ENCODE data around the gene ZNF783.

Gene ZNF783

DNA sequence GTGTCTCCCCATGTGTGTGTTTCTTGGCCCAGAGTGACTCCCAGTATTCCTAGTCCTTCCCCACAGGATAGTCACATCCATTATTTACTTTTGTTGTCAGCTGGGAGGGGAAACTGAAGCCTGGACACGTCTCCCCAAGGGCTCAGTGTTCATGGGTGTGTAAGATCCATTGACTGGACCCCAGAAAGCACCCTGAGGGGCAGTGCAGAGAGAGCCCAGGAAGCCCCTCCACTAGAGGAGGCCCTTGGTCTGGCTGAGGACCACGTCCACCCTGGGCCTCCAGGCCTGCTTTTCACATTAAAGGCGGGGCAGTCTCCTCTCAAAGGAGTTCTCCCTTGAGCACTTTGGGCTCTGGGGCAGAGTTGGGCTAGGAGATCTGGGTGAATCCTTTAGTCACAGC is 21.3 kb downstream of the ZNF783 start:
- no peak for DNase-seq

DNA sequence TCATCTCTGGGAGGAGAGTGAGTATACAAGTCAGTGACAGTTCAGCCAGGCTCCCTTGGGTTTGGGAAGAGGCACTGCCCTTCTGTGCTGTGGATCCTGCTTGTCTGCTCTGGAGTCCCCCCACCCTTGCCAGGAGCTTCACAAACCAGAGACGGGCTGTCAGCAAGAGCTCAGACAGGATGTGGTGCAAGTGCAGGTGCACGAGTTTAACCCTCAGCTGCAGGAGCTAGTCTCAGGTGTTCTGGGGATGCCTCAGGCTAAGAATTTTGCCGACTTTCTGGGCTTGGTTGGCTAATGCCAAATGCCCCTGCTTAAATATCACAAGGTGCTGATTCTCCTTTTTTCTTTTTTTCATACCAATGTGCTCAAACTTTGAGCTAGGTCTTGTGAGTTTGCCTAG is 22.3 kb downstream of the ZNF783 start:
- DNase-seq, result peak in 3 of 4 experiments; percentile 10 to 43 (median 32)

DNA sequence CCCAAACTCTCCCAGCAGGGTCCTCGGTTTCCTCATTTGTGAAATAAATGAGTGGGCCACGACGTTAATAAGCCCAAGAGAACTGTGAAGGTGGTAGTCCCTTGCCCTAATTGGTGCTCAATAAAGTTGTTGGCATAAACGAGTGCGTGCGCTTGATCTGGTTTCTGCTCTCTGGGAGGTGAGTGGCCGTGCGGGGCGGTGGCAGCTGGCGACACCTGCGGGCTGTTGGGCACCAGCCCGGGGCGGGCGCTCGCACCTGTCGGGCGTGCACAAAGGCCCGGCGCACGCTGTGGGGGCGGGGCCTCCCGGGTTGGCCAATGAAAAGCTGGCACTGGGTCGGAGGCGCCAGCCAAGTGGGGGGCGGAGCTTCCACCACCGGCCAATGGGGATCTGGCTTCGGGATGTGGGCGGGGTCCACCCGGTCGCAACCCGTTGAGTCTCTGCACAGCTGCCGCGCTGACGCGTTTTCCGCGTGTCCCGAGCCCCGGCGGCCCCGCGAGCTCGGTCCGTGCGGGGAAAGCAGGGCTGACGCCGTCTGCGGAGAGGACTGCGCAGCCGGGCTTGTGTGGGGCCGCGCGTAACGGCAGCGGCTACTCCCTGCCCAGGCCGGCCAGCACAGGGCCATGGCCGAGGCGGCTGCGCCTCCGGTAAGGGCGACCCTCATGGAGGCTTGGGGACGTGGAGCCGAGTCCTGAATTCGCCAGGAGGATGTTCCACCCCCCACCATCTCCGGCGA is 23.0 kb downstream of the ZNF783 start:
- DNase-seq, result peak; percentile 93 to 98 (median 97)

DNA sequence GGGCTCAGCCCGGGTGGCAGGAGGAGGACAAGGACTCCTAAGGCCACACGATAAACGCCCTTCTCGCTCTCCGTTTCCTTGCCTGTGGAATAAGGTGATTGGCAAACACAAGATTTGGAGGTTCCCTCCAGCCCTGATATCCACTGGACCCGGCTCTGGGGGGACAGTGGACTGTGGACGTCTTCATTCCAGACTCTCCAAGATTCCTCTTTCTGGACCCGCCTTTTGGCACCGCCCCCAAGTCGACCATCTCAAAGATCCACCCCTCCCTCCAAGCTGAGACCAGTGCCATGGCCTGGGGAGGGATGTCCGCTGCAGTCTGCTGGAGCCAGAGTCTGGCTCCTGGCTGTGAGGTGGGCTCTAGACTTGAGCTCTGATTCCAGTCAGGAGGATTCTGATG is 23.6 kb downstream of the ZNF783 start:
- no peak for DNase-seq

DNA sequence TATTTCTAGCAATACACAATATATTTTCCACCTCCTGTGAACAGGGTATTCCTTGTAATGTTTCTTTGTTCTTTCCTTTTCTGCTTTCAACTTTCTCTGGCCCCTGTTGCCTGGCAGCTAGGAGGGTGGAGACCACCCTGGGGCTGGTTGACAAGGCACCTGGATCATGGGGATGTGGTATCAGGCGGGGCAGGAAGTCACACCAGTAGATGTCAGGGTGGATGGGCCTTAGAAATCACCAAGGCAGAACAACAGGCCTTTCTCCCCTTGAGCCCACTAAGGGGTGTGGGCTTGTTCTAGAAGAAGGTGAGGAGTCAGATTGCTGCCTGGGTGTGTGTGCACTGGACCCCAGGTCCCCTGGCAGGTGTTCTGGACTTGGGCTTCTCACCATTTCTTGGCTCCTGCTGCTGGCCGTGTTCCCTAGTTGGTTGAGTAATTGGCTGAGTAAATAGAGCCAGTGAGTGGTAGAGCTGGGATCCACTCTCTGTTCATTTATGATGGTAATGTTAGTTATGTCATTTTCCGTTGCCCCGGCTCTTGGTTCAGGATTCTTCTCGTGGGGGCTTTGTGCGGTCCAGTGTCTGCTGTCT is 24.9 kb downstream of the ZNF783 start:
- no peak for DNase-seq

DNA sequence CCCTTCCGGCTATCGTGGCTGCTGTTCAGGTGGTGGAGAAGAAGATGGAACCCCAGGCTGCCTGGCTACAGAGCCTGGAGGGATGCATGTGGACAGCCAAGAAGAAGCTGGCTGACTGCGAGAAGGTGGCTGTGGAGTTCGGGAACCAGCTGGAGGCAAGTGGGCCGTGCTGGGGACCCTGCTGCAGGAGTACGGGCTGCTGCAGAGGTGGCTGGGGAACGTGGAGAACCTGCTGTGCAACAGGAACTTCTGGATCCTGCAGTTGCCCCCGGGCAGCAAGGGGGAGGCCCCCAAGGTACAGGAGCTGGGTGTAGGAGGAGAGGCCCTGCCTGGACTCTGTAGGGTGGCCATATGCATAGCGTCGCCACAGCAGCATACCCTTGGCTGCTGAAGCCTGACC is 25.6 kb downstream of the ZNF783 start:
- no peak for DNase-seq

DNA sequence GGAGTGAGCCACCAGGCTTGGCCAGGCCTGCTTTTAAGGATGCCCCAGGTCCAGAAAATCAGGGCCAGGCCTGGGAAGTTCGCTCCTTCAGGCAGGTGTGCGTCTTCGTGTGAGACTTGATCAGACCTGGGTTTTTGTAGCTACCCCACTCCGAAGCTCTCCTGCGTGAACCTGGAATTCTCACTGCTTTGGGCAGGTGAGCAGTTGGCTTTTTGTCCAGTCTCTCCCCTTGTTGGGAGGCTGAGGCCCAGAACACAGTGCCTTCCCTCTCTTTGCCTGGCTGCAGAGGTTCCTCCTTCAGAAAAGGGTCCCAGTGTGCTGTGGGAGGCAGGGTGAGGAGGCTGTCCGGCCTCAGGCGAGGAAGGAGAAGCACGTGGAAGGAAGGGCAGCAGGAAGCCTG is 27.3 kb downstream of the ZNF783 start:
- no peak for DNase-seq

DNA sequence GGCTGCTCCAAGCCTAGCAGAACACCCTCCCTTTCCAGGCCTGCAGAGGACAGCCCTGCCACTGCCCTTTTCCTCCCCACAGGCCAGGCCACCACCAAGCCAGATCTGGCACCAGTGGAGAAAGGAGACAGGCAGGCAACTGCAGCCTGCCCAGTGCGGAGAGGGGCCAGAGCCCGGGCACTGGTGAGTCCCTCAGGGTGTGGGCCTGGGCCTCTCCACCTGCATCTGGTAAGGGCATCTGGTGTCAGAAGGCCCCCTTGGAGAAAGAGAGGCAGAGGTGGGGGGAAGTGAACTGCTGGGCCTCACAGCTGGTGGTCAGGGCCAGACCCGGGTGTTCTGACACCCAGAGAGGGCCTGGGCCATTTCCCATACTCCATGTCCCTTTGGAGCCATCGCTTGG is 27.9 kb downstream of the ZNF783 start:
- no peak for DNase-seq

DNA sequence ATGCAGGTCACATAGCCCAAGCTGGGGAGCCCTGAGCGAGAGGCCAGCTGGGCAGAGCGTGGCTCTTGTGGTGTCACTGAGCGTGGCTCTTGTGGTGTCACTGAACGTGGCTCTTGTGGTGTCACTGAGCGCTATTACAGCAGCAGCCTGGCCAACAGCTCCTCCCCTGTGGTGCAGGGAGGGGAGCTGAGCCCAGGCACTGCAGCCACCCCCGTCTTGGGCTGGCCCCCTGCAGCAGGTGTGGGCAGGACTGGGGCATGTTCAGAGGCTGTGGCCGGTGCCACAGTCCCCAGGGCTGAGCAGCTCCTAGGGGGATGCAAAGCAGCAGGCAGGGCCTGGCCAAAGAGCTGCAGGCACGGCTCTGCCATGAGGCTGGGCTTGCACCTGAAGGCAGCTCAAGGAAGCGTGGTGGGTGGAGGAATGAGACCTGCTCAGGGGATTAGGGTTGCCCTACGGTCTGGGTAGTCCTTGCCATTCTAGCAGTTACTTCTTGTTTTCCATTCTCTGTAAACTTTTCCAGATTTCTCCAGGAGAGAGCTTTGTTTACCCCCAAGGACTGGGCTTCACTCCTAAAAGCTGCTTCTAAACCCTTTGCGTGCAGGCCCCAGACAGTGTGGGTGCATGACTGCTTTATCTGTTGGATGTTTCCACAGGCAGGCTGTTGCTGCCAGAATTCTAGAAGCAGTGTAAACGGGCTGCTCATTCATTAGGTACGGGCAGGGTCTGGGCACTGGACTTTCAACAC is 29.2 kb downstream of the ZNF783 start:
- DNase-seq, result no peak

DNA sequence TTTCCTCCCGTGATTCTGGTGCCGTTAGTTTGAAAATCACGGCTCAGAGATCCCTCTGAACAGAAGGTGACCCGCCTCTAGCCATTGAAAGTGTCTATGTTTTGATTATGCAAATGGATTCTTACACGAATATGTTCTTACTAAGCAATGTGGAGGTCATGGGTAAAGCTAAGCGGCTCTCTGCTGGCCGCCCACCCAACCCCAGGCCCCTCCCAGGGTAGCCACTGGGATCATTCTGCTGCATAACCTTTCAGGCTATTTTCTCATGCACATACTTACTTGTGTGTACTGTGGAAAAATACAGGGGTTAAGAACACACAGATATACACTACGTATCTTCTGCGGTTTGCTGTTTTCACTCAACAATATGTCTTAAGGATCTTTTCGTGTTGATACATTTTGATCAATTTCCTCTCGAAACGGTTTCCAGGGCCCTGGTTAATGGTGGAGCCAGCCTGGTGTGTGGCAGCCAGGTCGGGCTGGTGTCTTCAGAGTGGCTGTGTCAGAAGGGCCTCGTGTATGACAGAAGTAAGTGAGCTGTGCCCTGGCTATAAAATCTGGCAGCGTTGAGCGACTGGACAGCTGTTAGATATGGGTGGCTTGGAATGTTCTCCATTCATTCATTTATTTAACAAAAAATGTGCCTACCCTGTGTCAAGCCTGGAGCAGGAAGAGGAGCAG is 29.9 kb downstream of the ZNF783 start:
- DNase-seq, result no peak

DNA sequence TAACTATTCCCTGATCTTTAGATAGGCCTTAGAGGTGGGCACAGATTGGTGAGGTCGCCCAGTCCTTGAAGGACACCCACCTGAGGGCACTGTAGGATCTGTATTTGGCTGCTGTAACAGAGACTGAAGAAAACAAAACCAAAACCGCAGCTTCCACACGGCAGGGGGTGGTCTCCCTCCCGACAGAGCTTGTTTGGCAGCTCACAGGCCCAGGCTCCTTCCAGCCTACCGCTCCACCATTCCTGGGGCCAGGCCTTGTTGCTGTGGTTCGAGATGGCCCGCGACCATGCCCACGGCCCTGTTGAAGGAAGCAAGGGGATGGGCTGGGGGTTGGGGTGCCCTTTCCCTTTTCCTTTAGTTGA is 30.4 kb downstream of the ZNF783 start:
- DNase-seq, result no peak

DNA sequence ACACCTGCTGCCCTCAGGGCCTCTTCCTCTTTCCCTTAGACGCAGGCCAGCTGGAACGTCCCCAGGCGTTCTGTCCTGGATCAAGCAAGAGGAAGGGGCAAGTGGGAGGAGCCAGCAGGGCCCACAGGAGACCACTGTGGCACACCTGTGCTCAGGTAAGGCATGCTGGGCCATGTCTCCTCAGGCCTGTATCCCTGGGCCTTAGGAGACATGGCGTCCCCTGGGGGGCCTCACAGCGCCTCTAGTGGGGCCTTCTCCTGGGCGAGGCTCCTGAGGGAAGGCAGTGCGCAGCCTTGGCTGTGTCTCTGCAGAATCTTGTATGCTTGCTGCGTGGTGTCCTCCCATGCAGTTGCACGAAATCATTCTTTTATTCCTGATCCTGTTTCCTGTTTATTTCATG is 31.3 kb downstream of the ZNF783 start:
- no peak for DNase-seq

DNA sequence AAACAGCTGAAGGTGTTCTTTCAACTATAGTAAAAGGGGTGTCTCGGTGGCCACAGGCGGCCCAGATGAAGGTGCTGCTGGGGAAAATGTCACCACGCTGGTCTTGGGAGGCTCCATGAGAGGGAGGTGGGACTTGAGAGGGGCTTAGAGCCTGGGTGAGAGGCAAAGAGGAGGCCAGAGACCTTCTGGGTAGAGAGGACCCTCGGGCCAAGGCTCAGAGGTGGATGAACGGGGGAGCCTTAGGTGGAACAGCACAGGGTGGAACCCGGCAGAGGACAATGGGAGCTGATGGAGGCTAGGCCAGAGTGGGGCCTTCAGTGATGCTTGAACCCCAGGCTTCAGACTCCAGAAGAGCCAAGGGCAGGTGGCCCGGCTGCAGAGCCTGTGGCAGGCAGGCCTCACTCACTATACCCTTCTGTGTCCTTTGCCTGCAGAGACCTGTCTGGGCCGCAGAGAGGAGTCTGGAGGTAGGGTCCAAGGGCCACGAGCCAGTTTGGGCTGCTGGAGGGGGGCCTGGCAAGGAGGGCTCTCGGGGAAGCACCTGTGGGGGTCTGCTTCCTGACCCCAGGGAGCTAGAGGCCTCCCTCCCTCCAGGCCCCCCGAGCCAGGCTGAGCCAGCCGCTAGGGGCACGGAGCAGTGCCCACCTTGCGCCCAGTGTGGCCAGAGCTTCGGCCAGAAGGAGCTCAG is 32.1 kb downstream of the ZNF783 start:
- DNase-seq, result no peak

DNA sequence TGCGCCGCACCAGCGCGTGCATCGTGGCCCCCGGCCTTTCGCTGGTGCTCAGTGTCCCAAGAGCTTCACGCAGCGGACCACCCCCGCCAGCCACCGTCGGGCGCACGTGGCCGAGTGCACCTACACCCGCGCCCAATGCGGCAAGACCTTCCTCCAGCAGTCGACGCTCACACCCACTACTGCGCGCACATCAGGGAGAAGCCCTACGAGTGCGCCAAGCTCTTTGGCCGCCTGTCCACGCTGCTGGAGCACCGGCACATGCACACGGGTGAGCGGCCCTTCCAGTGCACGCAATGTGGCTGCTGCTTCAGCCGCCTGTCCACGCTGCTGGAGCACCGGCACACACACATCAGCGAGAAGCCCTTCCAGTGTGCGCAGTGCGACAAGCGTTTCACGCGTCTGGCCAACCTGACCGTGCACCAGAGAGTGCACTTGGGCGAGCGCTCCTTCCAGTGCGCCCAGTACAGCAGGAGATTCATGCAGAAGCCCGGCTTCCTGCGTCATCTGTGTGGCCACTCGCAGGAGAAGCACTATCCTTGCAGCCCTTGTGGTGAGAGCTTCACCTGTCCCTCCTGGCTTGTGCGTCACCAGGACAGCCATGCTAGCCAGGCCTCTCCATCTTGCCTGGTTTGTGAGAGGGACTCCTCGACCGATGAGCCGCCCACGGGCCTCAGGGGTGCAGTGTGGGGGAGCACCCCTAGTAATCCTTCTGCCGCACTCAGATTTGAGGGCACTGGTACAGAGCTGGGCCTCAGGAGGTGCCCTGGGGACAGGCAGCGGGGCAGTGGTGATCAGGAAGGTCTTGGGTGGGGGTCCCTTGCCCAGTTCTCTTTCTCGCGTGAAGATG is 32.9 kb downstream of the ZNF783 start:
- DNase-seq, result no peak

DNA sequence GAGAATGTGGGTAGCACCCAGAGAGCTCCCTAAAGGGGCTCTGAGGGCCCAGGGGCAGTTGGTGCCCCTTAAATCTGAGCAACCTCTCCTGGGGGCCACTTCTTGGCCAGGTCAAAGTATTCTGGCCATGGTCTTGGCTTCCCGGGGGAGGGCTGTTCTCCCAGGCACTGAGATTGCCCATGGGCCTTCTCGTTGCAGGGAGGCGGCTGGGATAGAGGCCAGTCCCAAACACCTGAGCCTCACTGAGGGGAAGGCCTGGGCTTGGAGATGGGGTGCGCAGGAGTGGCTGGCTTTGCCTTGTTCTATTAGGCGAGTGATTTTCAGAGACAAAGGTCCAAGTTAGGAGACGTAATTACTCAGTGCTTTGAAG is 33.5 kb downstream of the ZNF783 start:
- no peak for DNase-seq

DNA sequence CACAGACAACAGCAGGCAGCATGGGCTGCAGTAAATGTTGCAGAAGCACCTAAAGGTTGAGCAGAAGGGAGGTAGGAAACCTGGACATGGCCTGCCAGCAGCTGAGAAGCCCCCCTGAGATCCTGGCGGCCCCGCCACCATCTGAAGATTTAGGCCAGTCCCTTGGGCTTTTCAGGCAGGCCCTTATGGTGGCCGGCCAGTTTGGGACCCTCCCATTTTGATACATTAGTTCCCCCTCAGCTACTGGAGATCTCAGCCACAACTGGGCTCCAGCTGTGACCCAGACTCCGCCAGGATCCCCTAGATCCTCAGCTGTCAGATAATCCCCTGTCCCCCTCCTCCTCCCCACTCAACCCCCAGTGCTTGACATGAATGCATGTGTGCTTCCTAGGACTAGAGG is 34.4 kb downstream of the ZNF783 start:
- no peak for DNase-seq

DNA sequence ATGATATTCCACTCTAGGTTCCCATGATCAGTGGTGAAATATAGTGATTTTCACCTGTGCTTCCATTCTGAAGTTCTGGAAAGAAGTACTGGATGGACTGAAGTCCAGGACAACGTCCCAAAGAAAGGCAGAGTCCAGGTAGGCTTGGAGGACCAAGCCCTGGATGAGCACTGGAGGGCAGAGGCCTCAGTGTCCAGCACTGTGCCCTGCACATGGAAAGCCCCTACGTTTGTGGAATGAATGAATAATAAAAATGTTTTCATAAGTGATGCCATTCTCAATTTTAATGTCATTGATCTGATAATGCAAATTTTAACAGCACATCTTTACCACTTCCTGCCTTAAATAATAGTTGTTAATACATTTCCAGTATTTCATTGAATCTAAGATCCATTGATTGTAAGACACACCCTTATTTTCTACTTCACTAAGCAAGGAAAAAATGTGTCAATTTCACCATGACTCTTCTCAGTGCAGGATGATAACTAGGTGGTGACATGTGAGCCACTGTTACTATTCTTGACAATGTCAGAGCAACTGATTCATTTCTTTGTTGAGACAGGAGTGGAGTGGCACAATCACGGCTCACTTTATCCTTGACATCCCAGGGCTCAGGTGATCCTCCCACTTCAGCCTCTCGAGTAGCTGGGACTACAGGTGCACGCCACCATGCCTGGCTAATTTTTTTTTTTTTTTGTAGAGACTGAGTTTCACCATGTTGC is 35.2 kb downstream of the ZNF783 start:
- DNase-seq, result no peak

DNA sequence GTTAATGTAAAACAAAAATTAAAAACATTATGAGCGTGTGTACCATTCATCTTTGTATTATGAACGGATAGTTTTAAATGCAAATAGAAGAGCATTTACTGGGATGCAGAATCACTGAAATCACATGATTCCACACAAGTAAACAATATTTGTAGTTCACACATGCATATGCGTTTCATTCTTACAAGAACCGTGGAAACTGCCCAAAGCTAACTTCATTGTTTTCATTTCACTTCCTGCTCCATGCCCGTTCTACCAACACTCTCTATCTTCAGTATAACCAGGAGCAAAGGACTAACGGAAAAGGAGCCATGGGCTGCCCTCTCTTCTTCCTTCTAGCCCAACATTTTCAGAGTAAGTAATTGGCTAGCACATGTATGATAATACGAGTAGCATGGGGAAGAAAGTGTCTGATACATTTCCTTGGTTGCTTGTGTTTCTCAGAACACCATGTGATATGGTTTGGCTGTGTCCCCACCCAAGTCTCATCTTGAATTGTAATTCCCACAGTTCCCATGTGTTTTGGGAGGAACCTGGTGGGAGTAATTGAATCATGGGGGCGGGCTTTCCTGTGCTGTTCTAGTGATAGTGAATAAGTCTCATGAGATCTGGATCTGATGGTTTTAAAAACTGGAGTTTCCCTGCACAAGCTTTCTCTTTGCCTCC is 38.8 kb downstream of the ZNF783 start:
- DNase-seq, result no peak

DNA sequence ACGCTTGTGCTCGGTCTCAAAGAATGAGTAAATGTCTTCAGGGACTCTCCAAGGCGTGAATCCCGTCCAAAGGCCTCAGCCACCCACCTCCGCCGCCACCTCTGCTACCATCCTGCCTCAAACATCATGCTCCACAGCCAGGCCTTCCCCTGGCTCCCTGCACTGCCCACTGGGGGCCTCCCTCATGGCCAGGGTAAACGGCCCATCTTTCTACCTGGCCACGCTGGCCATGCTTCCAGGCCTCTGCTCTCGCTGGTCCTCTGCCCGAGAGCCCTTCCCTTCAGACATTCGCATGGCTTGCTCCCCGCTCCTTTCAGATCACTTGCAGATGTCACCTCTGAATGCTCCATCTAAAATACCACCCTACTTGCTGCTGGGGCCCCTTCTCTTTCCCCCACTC is 40.2 kb downstream of the ZNF783 start:
- no peak for DNase-seq

DNA sequence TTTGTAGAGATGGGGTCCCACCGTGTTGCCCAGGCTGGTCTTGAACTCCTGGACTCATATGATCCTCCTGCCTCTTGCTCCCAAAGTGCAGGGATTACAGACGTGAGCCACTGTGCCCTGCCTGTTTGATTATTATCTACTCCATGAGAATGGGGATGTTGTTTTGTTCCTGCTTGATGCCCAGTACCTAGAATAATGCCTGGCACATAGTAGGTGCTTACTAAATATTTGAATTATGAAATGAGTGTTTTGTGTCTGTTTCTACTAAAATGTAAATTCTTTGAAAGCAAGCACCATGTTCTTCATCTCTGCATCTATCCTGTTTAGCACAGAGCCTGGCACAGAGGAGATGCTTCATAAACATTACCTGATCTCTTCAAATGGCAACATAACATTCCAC is 40.9 kb downstream of the ZNF783 start:
- DNase-seq, result no peak

DNA sequence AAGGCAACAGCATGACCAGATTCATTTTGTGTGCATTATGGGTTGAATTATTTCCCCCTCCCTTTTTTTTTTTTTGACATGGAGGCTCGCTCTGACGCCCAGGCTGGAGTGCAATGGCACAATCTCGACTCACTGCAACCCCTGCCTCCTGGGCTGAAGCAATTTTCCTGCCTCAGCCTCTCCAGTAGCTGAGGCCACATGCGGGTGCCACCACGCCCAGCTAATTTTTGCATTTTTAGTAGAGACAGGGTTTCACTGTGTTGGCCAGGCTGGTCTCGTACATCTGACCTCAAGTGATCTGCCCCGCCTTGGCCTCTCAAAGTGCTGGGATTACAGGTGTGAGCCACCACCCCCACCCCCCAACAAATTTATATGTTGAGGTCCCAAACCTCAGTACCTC is 42.0 kb downstream of the ZNF783 start:
- DNase-seq, result no peak
